Mesendoderm (in vitro differentiated cells): Measurements from ENCODE around the gene PAX5.

ENCODE experiments used
- DNase-seq: peaks from one replicate; pipeline ENCODE4 v3.0.0; 2013
- H2AK5ac ChIP-seq: 2 replicates; pipeline ENCODE4 v1.6.1; 2013; ENCODE audit warnings: low read length, inconsistent platforms
- H2BK120ac ChIP-seq: 2 replicates; pipeline ENCODE4 v1.6.1; 2013; ENCODE audit warnings: low read depth, mild to moderate bottlenecking, low read length, moderate library complexity, mixed read lengths
- H2BK15ac ChIP-seq: replicated peaks from 2 replicates; pipeline ENCODE4 v1.6.1; 2013; ENCODE audit warnings: low read depth, mild to moderate bottlenecking, moderate library complexity
- H2BK5ac ChIP-seq: 2 replicates; pipeline ENCODE4 v1.6.1; 2013; ENCODE audit warnings: low read length, inconsistent platforms
- H3K18ac ChIP-seq: 2 replicates; pipeline ENCODE4 v1.6.1; 2013; ENCODE audit warnings: mild to moderate bottlenecking, low read length, mixed read lengths
- H3K23ac ChIP-seq: one replicate; pipeline ENCODE4 v1.6.1; 2013; ENCODE audit warnings: low read length
- H3K27ac ChIP-seq: 2 replicates; pipeline ENCODE4 v1.5.1; 2013; ENCODE audit warnings: low read depth, mild to moderate bottlenecking, inconsistent platforms, low read length, moderate library complexity
- H3K27me3 ChIP-seq: 2 replicates; pipeline ENCODE4 v1.6.1; 2013; ENCODE audit warnings: low read length, control low read depth, mild to moderate bottlenecking, inconsistent platforms; ENCODE audit not compliant: insufficient read depth, poor library complexity
- H3K36me3 ChIP-seq: 2 replicates; pipeline ENCODE4 v1.6.1; 2013; ENCODE audit warnings: low read length, inconsistent platforms; ENCODE audit not compliant: control insufficient read depth, insufficient read depth
- H3K4ac ChIP-seq: one replicate; pipeline ENCODE4 v1.6.1; 2013; ENCODE audit warnings: low read depth, mild to moderate bottlenecking, low read length, moderate library complexity
- H3K4me1 ChIP-seq: 2 replicates; pipeline ENCODE4 v1.6.1; 2013; ENCODE audit warnings: low read depth, low read length, inconsistent platforms; ENCODE audit not compliant: control insufficient read depth
- H3K4me2 ChIP-seq: 2 replicates; pipeline ENCODE4 v1.6.1; 2013; ENCODE audit warnings: low read length
- H3K4me3 ChIP-seq: 2 replicates; pipeline ENCODE4 v1.5.1; 2013; ENCODE audit warnings: mild to moderate bottlenecking, low read length
- H3K56ac ChIP-seq: one replicate; pipeline ENCODE4 v1.6.1; 2013; ENCODE audit warnings: low read length
- H3K79me1 ChIP-seq: 2 replicates; pipeline ENCODE4 v1.6.1; 2013; ENCODE audit warnings: low read length, inconsistent platforms
- H3K79me2 ChIP-seq: 2 replicates; pipeline ENCODE4 v1.6.1; 2013; ENCODE audit warnings: mild to moderate bottlenecking, low read length; ENCODE audit not compliant: control insufficient read depth, insufficient read depth
- H3K9ac ChIP-seq: 2 replicates; pipeline ENCODE4 v1.6.1; 2013; ENCODE audit warnings: low read length, inconsistent platforms
- H4K5ac ChIP-seq: one replicate; pipeline ENCODE4 v1.6.1; 2013; ENCODE audit warnings: low read length
- H4K8ac ChIP-seq: one replicate; pipeline ENCODE4 v1.6.1; 2013; ENCODE audit warnings: low read depth, mild to moderate bottlenecking, control low read depth, low read length, moderate library complexity
- WGBS: extraction: QIAGEN DNeasy Blood & Tissue Kit; methylation state at CpG from one replicate; pipeline ENCODE4 v1.1.7; 2013; ENCODE audit warnings: low lambda C conversion rate, missing lambda C conversion rate; ENCODE audit not compliant: insufficient coverage; ENCODE audit errors: extremely low coverage; 5-methylcytosine and 5-hydroxymethylcytosine counted together

PAX5 gene

DNA sequence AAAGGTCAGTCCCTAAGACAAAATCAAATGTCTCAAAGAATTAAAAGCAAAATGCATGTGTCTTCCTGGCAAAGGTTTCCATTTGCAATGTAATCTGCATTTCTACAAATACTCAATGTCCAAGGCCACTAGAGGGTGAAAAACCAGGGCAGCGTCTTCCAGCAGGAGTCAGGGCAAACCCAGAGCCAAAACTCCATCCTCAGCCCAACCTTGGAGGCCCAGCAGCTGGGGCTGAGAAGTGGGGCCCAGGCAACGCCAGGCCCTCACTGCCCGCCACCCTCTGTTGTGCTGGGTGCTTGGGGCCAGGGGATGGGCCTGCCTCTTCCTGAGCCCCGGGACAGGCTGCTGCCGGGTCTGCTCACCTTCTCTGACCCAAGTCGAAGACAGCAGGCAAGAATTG lies 200.1 kb downstream of the PAX5 start:
- H3K36me3 ChIP-seq: no peaks in the 10 kb centered on the region
- DNase-seq: peak; percentile 65
- no peak overlapping the region for H4K8ac ChIP-seq
- no CpG with 5 or more reads among the region's 6 CpGs for WGBS
- H3K79me2 ChIP-seq: no peaks in the 10 kb centered on the region
- H3K18ac ChIP-seq: no peak overlapping the region
- H3K9ac ChIP-seq: no peak overlapping the region
- H3K4ac ChIP-seq: no peak overlapping the region
- H3K4me1 ChIP-seq: no peaks in the 10 kb centered on the region
- no peak overlapping the region for H2BK120ac ChIP-seq
- H2BK15ac ChIP-seq: no peak overlapping the region
- no peaks in the 10 kb centered on the region for H3K79me1 ChIP-seq
- no peak overlapping the region for H4K5ac ChIP-seq
- no peak overlapping the region for H3K4me2 ChIP-seq
- H3K27me3 ChIP-seq: no peaks in the 10 kb centered on the region
- no peak overlapping the region for H2AK5ac ChIP-seq
- H3K27ac ChIP-seq: no peak overlapping the region
- no peak overlapping the region for H3K4me3 ChIP-seq
- no peak overlapping the region for H3K56ac ChIP-seq
- no peak overlapping the region for H3K23ac ChIP-seq
- H2BK5ac ChIP-seq: no peak overlapping the region

DNA sequence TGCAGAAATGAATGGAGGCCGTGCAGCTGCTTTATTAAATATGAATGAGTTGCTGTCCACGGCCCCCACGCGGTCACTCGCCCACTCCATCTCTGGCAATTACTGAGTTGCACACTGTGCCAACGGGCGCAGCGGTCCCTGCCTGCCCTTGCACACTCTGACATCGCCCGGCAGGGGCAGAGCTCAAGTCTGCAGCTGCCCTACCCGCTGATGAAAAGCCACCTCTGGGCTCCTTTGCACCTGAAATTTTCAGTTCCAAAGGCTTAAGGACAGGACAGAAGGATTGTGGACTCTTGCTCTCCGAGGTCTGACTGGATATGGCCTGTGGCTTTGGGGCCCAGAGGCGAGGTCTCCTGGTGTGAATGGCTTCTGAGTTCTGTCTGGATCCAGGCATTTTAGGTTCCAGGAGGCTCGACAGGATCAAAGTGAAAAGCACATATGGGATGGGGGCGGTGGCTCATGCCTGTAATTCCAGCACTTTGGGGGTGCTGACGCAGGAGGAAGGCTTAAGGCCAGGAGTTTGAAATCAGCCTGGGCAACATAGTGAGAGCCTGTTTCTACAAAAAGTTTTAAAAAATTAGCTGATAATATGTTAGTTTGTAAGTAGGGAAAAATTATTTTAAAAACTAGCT lies 201.8 kb downstream of the PAX5 start:
- Histone ChIP-seq H3K9ac (no peak overlapping the region), H2AK5ac (no peak overlapping the region), H3K4me1 (no peaks in the 10 kb centered on the region), H2BK120ac (no peak overlapping the region), H3K79me2 (no peaks in the 10 kb centered on the region), H3K18ac (no peak overlapping the region), H3K56ac (no peak overlapping the region), H2BK5ac (no peak overlapping the region), H3K36me3 (no peaks in the 10 kb centered on the region), H4K8ac (no peak overlapping the region), H3K4ac (no peak overlapping the region), H3K4me2 (no peak overlapping the region), H4K5ac (no peak overlapping the region), H3K23ac (no peak overlapping the region), H3K79me1 (no peaks in the 10 kb centered on the region), H2BK15ac (no peak overlapping the region), H3K27ac (no peak overlapping the region), H3K27me3 (no peaks in the 10 kb centered on the region), H3K4me3 (no peak overlapping the region)
- no peak for DNase-seq
- WGBS: no CpG with 5 or more reads among the region's 16 CpGs

GRCh38 chr9:36831381-36832161 lies 202.5 kb downstream of the PAX5 start:
- H3K79me2 ChIP-seq: no peaks in the 10 kb centered on the region
- H2AK5ac ChIP-seq: no peak overlapping the region
- H2BK120ac ChIP-seq: no peak overlapping the region
- H3K23ac ChIP-seq: no peak overlapping the region
- no peaks in the 10 kb centered on the region for H3K36me3 ChIP-seq
- no peak overlapping the region for H3K18ac ChIP-seq
- no peak overlapping the region for H3K9ac ChIP-seq
- H3K79me1 ChIP-seq: no peaks in the 10 kb centered on the region
- no CpG with 5 or more reads among the region's 7 CpGs for WGBS
- no peaks in the 10 kb centered on the region for H3K27me3 ChIP-seq
- no peak overlapping the region for H2BK5ac ChIP-seq
- no peak overlapping the region for H3K4me3 ChIP-seq
- no peak overlapping the region for H3K27ac ChIP-seq
- no peak overlapping the region for H3K4ac ChIP-seq
- H2BK15ac ChIP-seq: no peak overlapping the region
- DNase-seq: no peak
- no peak overlapping the region for H4K5ac ChIP-seq
- H3K56ac ChIP-seq: no peak overlapping the region
- no peak overlapping the region for H3K4me2 ChIP-seq
- H3K4me1 ChIP-seq: no peaks in the 10 kb centered on the region
- no peak overlapping the region for H4K8ac ChIP-seq

- Histone ChIP-seq H3K4ac (no peak overlapping the region), H3K79me2 (no peaks in the 10 kb centered on the region), H2BK5ac (no peak overlapping the region), H2BK15ac (no peak overlapping the region), H3K23ac (no peak overlapping the region), H3K36me3 (no peaks in the 10 kb centered on the region), H3K27me3 (no peaks in the 10 kb centered on the region), H3K18ac (no peak overlapping the region), H4K8ac (no peak overlapping the region), H2AK5ac (no peak overlapping the region), H3K4me1 (no peaks in the 10 kb centered on the region), H3K4me3 (no peak overlapping the region), H3K9ac (no peak overlapping the region), H3K27ac (no peak overlapping the region), H4K5ac (no peak overlapping the region), H2BK120ac (no peak overlapping the region), H3K56ac (no peak overlapping the region), H3K4me2 (no peak overlapping the region), H3K79me1 (no peaks in the 10 kb centered on the region)
- WGBS: no CpG with 5 or more reads among the region's 7 CpGs
- no peak for DNase-seq
These were observed 205.5 kb downstream of the PAX5 start for GRCh38 chr9:36828611-36829013.

GRCh38 chr9:36827593-36827992 lies 206.5 kb downstream of the PAX5 start:
- no peak overlapping the region for H3K18ac ChIP-seq
- H2BK15ac ChIP-seq: no peak overlapping the region
- no peaks in the 10 kb centered on the region for H3K79me1 ChIP-seq
- no peaks in the 10 kb centered on the region for H3K27me3 ChIP-seq
- no peak overlapping the region for H3K4me3 ChIP-seq
- no peak overlapping the region for H3K4me2 ChIP-seq
- no peak overlapping the region for H4K8ac ChIP-seq
- no peak overlapping the region for H2BK120ac ChIP-seq
- no peak for DNase-seq
- H4K5ac ChIP-seq: no peak overlapping the region
- no peak overlapping the region for H3K23ac ChIP-seq
- H3K56ac ChIP-seq: no peak overlapping the region
- H2BK5ac ChIP-seq: no peak overlapping the region
- H2AK5ac ChIP-seq: no peak overlapping the region
- no peak overlapping the region for H3K27ac ChIP-seq
- no peaks in the 10 kb centered on the region for H3K4me1 ChIP-seq
- H3K9ac ChIP-seq: no peak overlapping the region
- no peaks in the 10 kb centered on the region for H3K79me2 ChIP-seq
- H3K4ac ChIP-seq: no peak overlapping the region
- H3K36me3 ChIP-seq: no peaks in the 10 kb centered on the region
- WGBS: no CpG with 5 or more reads among the region's 5 CpGs
